Measurements from ENCODE around the gene MAK. TPM values are rescaled to one million over a fixed set of nuclear protein-coding genes. Genes with fewer than 3 reads are reported as not detected.

MAK gene
- total and polyA plus RNA-seq, 2 of the 13 experiments (the other 11 are each of a cell fraction or from before 2014, with no cell fraction given): 0.04 TPM; not detected in 1

GRCh38 chr6:10747251-10747972 is 90.9 kb downstream of the MAK start, which contains the start of gene TMEM14B (continued):
- TF ChIP-seq CREBL2 (CRISPR knock-in tag; IDR thresholded peaks at IDR 0.05; ENCODE audit: borderline replicate concordance) (no peak), HCFC1 (IDR thresholded peaks at IDR 0.05; ENCODE audit: low read depth, low read length) (peak; percentile 56), AGO2 (optimal IDR thresholded peaks at IDR 0.05; ENCODE audit: low read depth, low read length) (peak; percentile 82), ZNF883 (CRISPR knock-in tag; IDR thresholded peaks at IDR 0.05; ENCODE audit: not compliant biosample characterization) (peak; percentile 91), KLF12 (CRISPR knock-in tag; IDR thresholded peaks at IDR 0.05; ENCODE audit: borderline replicate concordance) (peak; percentile 83), ZNF547 (CRISPR knock-in tag; IDR thresholded peaks at IDR 0.05) (peak; percentile 94; the same call in 1 of the 2 replicates), ZNF558 (CRISPR knock-in tag; IDR thresholded peaks at IDR 0.05; ENCODE audit: borderline replicate concordance) (0 out of 2 replicates have a peak, but pooled peaks have one; percentile 49), ZUFSP (CRISPR knock-in tag; IDR thresholded peaks at IDR 0.05; ENCODE audit: borderline replicate concordance) (no peak), BCLAF1 (IDR thresholded peaks at IDR 0.05) (no peak), CCAR2 (optimal IDR thresholded peaks at IDR 0.05; ENCODE audit: low read depth, low read length) (no peak), ZBTB49 (CRISPR knock-in tag; IDR thresholded peaks at IDR 0.05; ENCODE audit: borderline replicate concordance) (no peak), PRMT3 (CRISPR knock-in tag; IDR thresholded peaks at IDR 0.05; ENCODE audit: borderline replicate concordance, low read depth) (no peak), HES4 (CRISPR knock-in tag; IDR thresholded peaks at IDR 0.05; ENCODE audit: borderline replicate concordance) (0 out of 2 replicates have a peak, but pooled peaks have one; percentile 64), CSRNP1 (CRISPR knock-in tag; IDR thresholded peaks at IDR 0.05) (peak; percentile 82; the same call in 1 of the 2 replicates), RCOR2 (CRISPR knock-in tag; IDR thresholded peaks at IDR 0.05) (no peak; the same call in none of the 2 replicates), ZFP1 (CRISPR knock-in tag; IDR thresholded peaks at IDR 0.05) (peak; percentile 88), ZNF780A (CRISPR knock-in tag; IDR thresholded peaks at IDR 0.05) (peak; percentile 8), NR0B2 (CRISPR knock-in tag; IDR thresholded peaks at IDR 0.05) (peak; percentile 95), EZH2 (conservative IDR thresholded peaks at IDR 0.05; ENCODE audit: low read depth, low read length) (no peak)
